Kasumi-1 (cell line): ENCODE measurements around the gene PDE4D.

Source experiments
- DNase-seq, 2 experiments: peaks; one replicate each; lab custom pipeline; 2025; lab: John Stamatoyannopoulos, UW

PDE4D gene

GRCh38 chr5:59548807-59549357 is 344.6 kb downstream of the PDE4D start:
- no peak for DNase-seq

- DNase-seq = no peak
Measured at GRCh38 chr5:59547731-59548130, 345.8 kb downstream of the PDE4D start.

GRCh38 chr5:59544573-59544972 is 349.0 kb downstream of the PDE4D start:
- DNase-seq = no peak

- DNase-seq = no peak
Measured at GRCh38 chr5:59543821-59544442, 349.6 kb downstream of the PDE4D start.

GRCh38 chr5:59542851-59543820 is 350.4 kb downstream of the PDE4D start:
- no peak for DNase-seq

GRCh38 chr5:59542306-59542705 is 351.2 kb downstream of the PDE4D start:
- DNase-seq = no peak

- no peak for DNase-seq
Measured at GRCh38 chr5:59540366-59540765, 353.2 kb downstream of the PDE4D start.

- no peak for DNase-seq
Measured at GRCh38 chr5:59538750-59539121, 354.8 kb downstream of the PDE4D start.

- DNase-seq = no peak
Measured at GRCh38 chr5:59537961-59538749, 355.4 kb downstream of the PDE4D start.

GRCh38 chr5:59536875-59537274 is 356.7 kb downstream of the PDE4D start:
- DNase-seq = no peak

GRCh38 chr5:59535561-59535960 is 358.0 kb downstream of the PDE4D start:
- DNase-seq = no peak

- no peak for DNase-seq
Measured at GRCh38 chr5:59533730-59534108, 359.8 kb downstream of the PDE4D start.

GRCh38 chr5:59532979-59533729 is 360.4 kb downstream of the PDE4D start:
- no peak for DNase-seq

GRCh38 chr5:59529239-59529638 is 364.3 kb downstream of the PDE4D start:
- DNase-seq = no peak

- no peak for DNase-seq
Measured at GRCh38 chr5:59528202-59528862, 365.2 kb downstream of the PDE4D start.

GRCh38 chr5:59525957-59526356 is 367.6 kb downstream of the PDE4D start:
- DNase-seq = no peak

- DNase-seq = no peak
Measured at GRCh38 chr5:59525311-59525710, 368.2 kb downstream of the PDE4D start.

- no peak for DNase-seq
Measured at GRCh38 chr5:59522201-59522831, 371.2 kb downstream of the PDE4D start.

GRCh38 chr5:59521476-59521875 is 372.1 kb downstream of the PDE4D start:
- DNase-seq = peak; percentile 35 to 45

GRCh38 chr5:59519338-59519737 is 374.2 kb downstream of the PDE4D start:
- no peak for DNase-seq
